PC-3 (cell line): ENCODE measurements around the gene ARHGAP27.

Experiments
- CTCF ChIP-seq: fragments of 300-600 bp; sonication (generic); conservative IDR thresholded peaks from 2 replicates; pipeline ENCODE4 v1.5.1; 2017; ENCODE audit warnings: antibody characterized with exemption, low read depth, mild to moderate bottlenecking, low read length
- EZH2 ChIP-seq: fragments of 300-600 bp; sonication (generic); IDR thresholded peaks from one replicate; pipeline ENCODE4 v1.6.1; 2017; ENCODE audit warnings: antibody characterized with exemption, mild to moderate bottlenecking, low read length; ENCODE audit not compliant: unreplicated experiment
- EZH2phosphoT487 ChIP-seq: fragments of 300-600 bp; sonication (generic); IDR thresholded peaks from 2 replicates; pipeline ENCODE4 v1.6.1; 2018; ENCODE audit warnings: mild to moderate bottlenecking, antibody characterized with exemption, low read length, borderline replicate concordance

- no peak for TF ChIP-seq CTCF
- no peak for TF ChIP-seq EZH2
- TF ChIP-seq EZH2phosphoT487 = no peak
Measured at GRCh38 chr17:45382226-45382625, 50.4 kb downstream of the ARHGAP27 start.
